ENCODE data around the gene VAMP3.
"Not testable (repeated sequence)": the region's sequence is repeated elsewhere in the genome, so short reads cannot be mapped to it uniquely, and the experiment has no call there.

The VAMP3 gene

GRCh38 chr1:7769673-7770412 is 1.3 kb upstream of the VAMP3 start:
- peak; percentile 31 for DNase-seq

GRCh38 chr1:7770669-7770996 is 463 bp upstream of the VAMP3 start:
- no peak for DNase-seq

- DNase-seq, result no peak
These were observed 765 bp downstream of the VAMP3 start for GRCh38 chr1:7771823-7772299.

- no peak for DNase-seq
These were observed 6.5 kb downstream of the VAMP3 start for GRCh38 chr1:7777591-7777990.

GRCh38 chr1:7778133-7778628 is 7.1 kb downstream of the VAMP3 start:
- no peak for DNase-seq

- no peak for DNase-seq
These were observed 9.9 kb downstream of the VAMP3 start for GRCh38 chr1:7780976-7781375.

- no peak for DNase-seq
These were observed 10.4 kb downstream of the VAMP3 start for GRCh38 chr1:7781501-7781900.

GRCh38 chr1:7781923-7782495 is 10.9 kb downstream of the VAMP3 start:
- DNase-seq, result no peak

GRCh38 chr1:7783178-7783711 is 12.1 kb downstream of the VAMP3 start:
- DNase-seq, result peak; percentile 84

GRCh38 chr1:7783826-7784491 is 12.9 kb downstream of the VAMP3 start, which contains the start of gene PER3:
Gene PER3 (plus strand): TSS chr1:7784291. CDS start chr1:7784878, 587 bp downstream.
- DNase-seq, result peak; percentile 98

- no peak for DNase-seq
These were observed 13.5 kb downstream of the VAMP3 start for GRCh38 chr1:7784492-7785071.

GRCh38 chr1:7785108-7785507 is 14.0 kb downstream of the VAMP3 start:
- no peak for DNase-seq

GRCh38 chr1:7786795-7787194 is 15.7 kb downstream of the VAMP3 start:
- DNase-seq, result no peak

- no peak for DNase-seq
These were observed 18.7 kb downstream of the VAMP3 start for GRCh38 chr1:7789828-7790227.

- DNase-seq, result not testable (repeated sequence)
These were observed 19.9 kb downstream of the VAMP3 start for GRCh38 chr1:7791027-7791426.

GRCh38 chr1:7795406-7795805 is 24.3 kb downstream of the VAMP3 start:
- DNase-seq, result no peak

- DNase-seq, result no peak
These were observed 34.4 kb downstream of the VAMP3 start for GRCh38 chr1:7805460-7805859.

- peak; percentile 21 for DNase-seq
These were observed 37.3 kb downstream of the VAMP3 start for GRCh38 chr1:7808253-7808844.

- no peak for DNase-seq
These were observed 38.6 kb downstream of the VAMP3 start for GRCh38 chr1:7809742-7810141.

GRCh38 chr1:7810395-7810794 is 39.3 kb downstream of the VAMP3 start:
- DNase-seq, result no peak

GRCh38 chr1:7811476-7811875 is 40.4 kb downstream of the VAMP3 start:
- DNase-seq, result no peak

- DNase-seq, result no peak
These were observed 42.7 kb downstream of the VAMP3 start for GRCh38 chr1:7813677-7814373.

Measured in NCI-H1092 treated with DMSO at 0.1 percent for 48 hours (cell line).